DND-41 (cell line): ENCODE results near the gene POU6F2.

Experiments
- EZH2 ChIP-seq: IDR thresholded peaks from 3 replicates; pipeline ENCODE4 v1.6.1; 2012; ENCODE audit warnings: borderline replicate concordance, low read depth, mild to moderate bottlenecking, moderate library complexity, low read length, inconsistent platforms; ENCODE audit not compliant: severe bottlenecking
- TF ChIP-seq, protein P1 (sequence below): IDR thresholded peaks from 2 replicates; pipeline ENCODE4 v1.5.1; 2012; ENCODE audit warnings: borderline replicate concordance, low read length, moderate library complexity, mild to moderate bottlenecking; ENCODE audit not compliant: poor library complexity, severe bottlenecking; ENCODE audit errors: extremely low read depth

DNA sequence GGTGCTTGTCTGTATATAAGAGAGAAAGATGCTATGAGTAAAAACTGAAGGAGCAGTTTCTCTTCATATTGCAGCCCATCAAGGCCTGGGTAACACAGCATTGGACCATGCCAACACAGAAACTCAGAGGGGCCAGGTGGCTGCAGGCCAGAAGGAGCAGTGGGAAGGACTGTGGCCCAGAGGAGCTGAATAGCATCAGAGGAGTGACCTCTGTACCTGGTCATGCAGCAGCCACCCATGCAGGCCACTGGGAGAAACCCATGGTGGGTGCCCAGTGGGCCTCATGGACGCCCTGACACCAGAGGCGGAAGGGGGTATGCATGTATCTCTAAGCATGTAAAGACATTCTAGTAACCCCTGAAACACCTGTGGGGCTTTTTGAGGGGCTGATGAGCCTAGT is 512.6 kb downstream of the POU6F2 start:
- TF ChIP-seq, protein P1, sequence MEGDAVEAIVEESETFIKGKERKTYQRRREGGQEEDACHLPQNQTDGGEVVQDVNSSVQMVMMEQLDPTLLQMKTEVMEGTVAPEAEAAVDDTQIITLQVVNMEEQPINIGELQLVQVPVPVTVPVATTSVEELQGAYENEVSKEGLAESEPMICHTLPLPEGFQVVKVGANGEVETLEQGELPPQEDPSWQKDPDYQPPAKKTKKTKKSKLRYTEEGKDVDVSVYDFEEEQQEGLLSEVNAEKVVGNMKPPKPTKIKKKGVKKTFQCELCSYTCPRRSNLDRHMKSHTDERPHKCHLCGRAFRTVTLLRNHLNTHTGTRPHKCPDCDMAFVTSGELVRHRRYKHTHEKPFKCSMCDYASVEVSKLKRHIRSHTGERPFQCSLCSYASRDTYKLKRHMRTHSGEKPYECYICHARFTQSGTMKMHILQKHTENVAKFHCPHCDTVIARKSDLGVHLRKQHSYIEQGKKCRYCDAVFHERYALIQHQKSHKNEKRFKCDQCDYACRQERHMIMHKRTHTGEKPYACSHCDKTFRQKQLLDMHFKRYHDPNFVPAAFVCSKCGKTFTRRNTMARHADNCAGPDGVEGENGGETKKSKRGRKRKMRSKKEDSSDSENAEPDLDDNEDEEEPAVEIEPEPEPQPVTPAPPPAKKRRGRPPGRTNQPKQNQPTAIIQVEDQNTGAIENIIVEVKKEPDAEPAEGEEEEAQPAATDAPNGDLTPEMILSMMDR: no peak
- TF ChIP-seq EZH2: no peak
